NCI-H345 treated with DMSO at 0.1 percent for 48 hours (cell line): ENCODE measurements around the gene BNIP1.

Source experiments
- DNase-seq: peaks from one replicate; lab custom pipeline; 2025; ENCODE audit not compliant: unreplicated experiment; lab: John Stamatoyannopoulos, UW

BNIP1 gene

GRCh38 chr5:173211284-173211683 lies 67.0 kb downstream of the BNIP1 start:
- no peak for DNase-seq

- DNase-seq: no peak
Observed at GRCh38 chr5:173213236-173213933, 69.1 kb downstream of the BNIP1 start.
